OCI-M1 (cell line): Measurements from ENCODE around the gene CD80.
"Not testable (repeated sequence)": the region's sequence is repeated elsewhere in the genome, so short reads cannot be mapped to it uniquely, and the experiment has no call there.

ENCODE experiments used
- DNase-seq: peaks from one replicate; lab custom pipeline; 2025; lab: John Stamatoyannopoulos, UW

The CD80 gene

GRCh38 chr3:119559441-119559963, at the start of gene CD80:
Gene CD80, minus strand, starts transcription at chr3:119559614. Its CDS starts 1,886 bp downstream, at chr3:119557728.
- peak; percentile 88 for DNase-seq

DNA sequence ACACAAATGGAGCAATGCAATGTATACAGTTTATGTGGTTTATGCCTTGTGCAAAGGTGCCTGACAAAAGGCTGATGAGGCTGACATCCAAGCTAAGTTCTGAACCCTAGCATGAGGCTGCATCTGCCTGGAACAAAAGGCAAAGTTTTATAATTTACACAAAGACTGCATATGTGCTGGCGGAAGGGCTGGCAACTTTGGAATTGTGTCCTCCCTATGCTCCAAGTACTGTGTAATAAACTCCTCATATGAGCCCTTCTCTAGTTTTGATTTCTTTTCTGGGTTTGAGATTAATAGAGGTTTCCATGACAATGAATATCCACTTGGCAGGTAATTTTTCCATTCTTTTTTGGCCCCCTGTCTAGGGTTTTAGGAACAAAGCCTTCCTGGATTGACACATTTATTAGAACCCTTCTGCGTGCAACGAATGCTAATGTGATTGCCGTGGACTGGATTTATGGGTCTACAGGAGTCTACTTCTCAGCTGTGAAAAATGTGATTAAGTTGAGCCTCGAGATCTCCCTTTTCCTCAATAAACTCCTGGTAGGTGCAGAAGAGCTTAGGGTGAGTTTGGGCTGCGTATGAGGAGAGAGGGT, 49.1 kb upstream of the CD80 start:
- DNase-seq, result no peak

GRCh38 chr3:119604878-119605277, 45.5 kb upstream of the CD80 start:
- peak; percentile 13 for DNase-seq

- DNase-seq, result no peak
Measured at GRCh38 chr3:119602676-119603075, 43.3 kb upstream of the CD80 start.

GRCh38 chr3:119601154-119601553, 41.7 kb upstream of the CD80 start:
- DNase-seq, result no peak

GRCh38 chr3:119600732-119601131, 41.3 kb upstream of the CD80 start:
- peak; percentile 68 for DNase-seq

GRCh38 chr3:119599558-119600174, 40.3 kb upstream of the CD80 start:
- DNase-seq, result no peak

DNA sequence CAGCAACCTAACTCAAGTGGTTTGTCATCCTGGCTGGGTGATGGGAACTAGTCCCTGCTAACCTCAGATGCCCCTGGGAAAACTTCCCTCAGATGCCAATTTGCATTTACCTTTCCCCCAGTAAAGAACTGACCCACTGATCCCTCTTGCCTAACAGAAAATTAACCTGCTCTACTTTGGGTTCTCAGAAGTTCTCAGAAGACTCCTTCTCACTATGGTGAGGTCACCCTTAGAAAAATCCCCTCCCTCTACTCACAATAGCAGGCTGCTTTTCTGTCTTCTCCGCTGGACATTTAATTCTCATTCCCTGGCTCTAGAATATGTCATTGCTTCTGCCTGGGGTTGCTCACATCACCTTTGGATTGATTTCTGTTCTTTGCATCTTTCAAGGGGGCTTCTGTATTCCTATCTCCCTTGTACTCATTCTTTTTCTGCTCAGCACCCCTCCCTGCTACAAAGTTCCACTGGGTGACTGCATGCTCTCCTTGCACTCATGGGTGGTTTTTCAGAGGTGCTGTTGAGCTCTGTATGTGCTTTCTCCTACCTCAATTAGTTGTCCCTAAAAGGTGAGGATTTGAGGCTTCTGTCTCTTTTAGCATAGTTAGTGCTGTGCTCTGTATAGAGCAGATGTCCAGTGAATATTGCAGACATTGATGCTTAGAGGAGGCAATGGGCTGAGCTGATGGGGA, 39.1 kb upstream of the CD80 start:
- no peak for DNase-seq

DNA sequence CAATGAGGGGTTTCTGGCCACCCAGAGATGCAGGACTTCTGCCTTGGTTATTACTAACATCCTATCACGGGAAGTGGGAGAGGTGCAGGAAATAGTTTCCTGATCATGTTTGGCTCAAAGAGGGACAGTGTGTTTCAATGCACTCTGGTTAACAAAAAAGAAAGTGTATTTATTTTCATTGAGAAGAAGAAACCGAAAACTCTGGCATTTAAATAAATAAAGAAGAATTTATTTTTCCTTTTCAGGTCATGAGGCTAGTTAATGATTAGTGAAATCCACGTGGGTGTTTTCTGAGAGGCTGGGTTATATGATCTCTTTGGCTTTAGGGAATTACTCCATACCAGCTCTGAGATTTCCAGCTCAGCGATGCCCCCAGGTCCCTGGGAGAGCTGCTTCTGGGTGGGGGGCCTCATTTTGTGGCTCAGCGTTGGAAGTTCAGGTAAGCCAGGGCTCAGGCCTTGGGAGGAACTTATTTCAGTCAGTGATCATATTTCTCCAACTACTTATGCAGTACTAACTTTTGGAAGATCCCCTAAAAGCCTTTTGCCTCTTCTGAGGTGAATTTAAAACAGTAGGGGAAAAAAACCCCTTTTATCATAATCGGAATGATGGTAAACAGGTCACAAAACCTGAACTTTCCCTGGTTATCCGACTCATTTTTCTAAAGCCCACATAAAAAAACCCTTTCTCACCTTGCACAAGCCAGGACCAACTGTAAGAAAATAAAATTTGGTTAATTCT, 38.3 kb upstream of the CD80 start, which contains the start of gene PLA1A:
TSS of gene PLA1A (plus strand) at position 338 of the 741 bp plus-strand sequence. CDS start at position 367, 29 bp downstream.
- DNase-seq, result no peak

DNA sequence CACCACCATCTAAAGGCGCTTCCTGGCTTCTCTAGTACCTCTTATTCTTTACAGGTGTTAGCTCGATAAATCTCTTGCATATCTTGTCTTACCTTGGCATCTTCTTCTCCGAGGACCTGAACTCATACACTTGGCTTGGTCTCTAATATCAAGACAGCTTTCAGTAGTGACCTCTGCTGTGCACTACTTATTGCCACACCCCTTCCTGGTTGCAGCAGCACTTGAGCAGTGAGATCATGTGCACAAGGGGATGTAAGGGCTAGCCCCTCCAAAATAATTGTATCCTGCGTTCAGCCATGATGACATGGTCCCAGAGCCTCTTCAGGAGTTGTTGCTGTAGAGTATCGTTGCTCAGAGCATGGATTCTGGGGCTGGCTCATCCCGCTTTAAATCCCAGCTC, 37.0 kb upstream of the CD80 start:
- peak; percentile 29 for DNase-seq

DNA sequence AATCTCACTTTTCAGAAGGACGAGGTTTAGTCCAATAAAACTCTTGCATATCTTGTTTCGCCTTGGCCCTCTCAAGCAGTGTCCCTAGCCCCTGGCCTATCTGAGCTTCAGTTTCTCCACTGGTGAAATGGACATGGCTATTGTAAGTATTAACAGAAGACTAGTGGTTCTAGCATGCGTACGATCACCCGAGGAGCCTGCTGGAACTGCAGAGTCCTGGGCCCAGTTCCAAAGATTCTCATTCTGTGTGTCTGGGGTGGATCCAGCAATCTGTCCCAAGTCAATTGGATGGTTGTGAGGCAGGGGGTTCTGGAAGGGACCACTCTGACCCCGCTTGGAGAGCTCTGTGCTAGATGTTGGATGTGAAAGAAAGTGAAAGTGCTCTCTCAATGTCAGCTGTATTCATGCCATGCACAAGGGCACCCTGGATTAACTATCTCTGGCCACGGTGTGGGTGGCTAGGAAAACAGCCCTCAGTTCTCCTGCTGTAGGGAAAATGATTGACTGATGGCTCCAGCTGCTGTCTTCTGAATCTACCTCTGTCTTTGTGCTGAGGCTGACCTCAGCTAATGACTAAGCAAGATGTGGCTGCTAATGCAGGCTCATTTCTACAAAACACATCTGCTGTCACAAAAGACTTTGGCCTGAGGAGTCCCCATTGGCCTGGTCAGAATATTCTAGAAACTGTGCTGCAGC, 36.4 kb upstream of the CD80 start:
- peak; percentile 29 for DNase-seq

DNA sequence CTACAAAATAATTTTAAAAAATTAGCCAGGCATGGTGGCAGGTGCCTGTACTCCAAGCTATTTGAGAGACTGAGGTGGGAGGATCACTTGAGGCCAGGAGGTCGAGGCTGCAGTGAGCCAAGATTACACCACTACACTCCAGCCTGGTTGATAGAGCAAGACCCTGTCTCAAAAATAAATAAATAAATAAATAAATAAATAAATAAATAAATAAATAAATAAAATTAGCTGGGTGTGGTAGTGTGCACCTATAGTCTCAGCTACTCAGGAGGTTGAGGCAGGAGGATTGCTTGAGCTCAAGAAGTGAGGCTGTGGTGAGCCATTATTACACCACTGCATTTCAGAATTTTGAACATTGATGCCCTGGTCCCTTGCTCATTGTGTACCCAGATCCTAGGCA, 35.5 kb upstream of the CD80 start:
- DNase-seq, result not testable (repeated sequence)

- no peak for DNase-seq
Measured at GRCh38 chr3:119594066-119594465, 34.7 kb upstream of the CD80 start.

- no peak for DNase-seq
Measured at GRCh38 chr3:119592861-119593260, 33.4 kb upstream of the CD80 start.

- DNase-seq, result no peak
Measured at GRCh38 chr3:119590706-119591105, 31.3 kb upstream of the CD80 start.

GRCh38 chr3:119589102-119589773, 29.8 kb upstream of the CD80 start:
- DNase-seq, result no peak

DNA sequence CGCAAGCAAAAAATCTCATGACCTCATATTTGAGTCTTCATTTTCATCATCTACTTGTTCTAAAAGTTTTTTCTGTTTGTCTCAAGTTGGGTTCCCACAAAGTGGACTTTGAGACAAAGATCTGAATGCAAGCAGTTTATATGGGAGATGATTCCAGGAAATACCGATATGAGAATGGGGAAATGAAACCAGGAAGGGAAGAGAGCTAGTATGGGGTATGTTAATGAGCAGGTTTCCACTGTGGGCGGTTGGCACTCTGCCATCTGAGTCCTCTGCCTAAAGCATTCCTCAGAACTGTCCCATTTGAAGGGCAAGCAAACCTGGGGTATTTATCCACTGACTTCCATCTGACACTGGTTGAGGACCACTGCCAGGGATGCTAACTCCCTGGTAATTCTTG, 28.7 kb upstream of the CD80 start:
- DNase-seq, result peak; percentile 62

- DNase-seq, result no peak
Measured at GRCh38 chr3:119586733-119587172, 27.3 kb upstream of the CD80 start.

GRCh38 chr3:119585856-119586570, 26.6 kb upstream of the CD80 start:
- DNase-seq, result no peak

GRCh38 chr3:119585208-119585607, 25.8 kb upstream of the CD80 start:
- no peak for DNase-seq
